Endothelial cell of umbilical vein (primary cell): ENCODE results near the gene CFAP65. TPM values are rescaled to one million over a fixed set of nuclear protein-coding genes. Genes with fewer than 3 reads are reported as not detected.

Source experiments
- BruUV-seq: library from RNA; stranded (reverse); fragments of 400-500 nt; replicated peaks from 2 replicates; lab custom pipeline; 2021; lab: Mats Ljungman, UMichigan
- CTCF ChIA-PET: fragments of 300-600, 350-600 bp; sonication (Branson Sonifier 250); formaldehyde crosslinking; loops from one replicate; lab custom pipeline; 2021; ENCODE audit warnings: antibody characterized with exemption, inconsistent platforms; lab: Charles Lee
- POLR2A ChIA-PET: fragments of 300-600, 350-600 bp; sonication (Branson Sonifier 250); formaldehyde crosslinking; loops from one replicate; lab custom pipeline; 2021; ENCODE audit warnings: antibody characterized with exemption, inconsistent platforms; lab: Charles Lee
- DNase-seq: peaks from one replicate; pipeline ENCODE4 v3.0.0-alpha.2; 2011; ENCODE audit warnings: low read depth, low spot score
- FAIRE-seq: peaks from 2 replicates; lab custom pipeline; 2011; peaks lifted over from hg19 to GRCh38; lab: Jason Lieb, UNC
- H2AFZ ChIP-seq: 2 replicates; pipeline ENCODE4 v1.6.0; 2012; ENCODE audit warnings: low read depth, low read length, control low read depth, inconsistent platforms
- H3K27ac ChIP-seq: 2 replicates; pipeline ENCODE4 v1.5.1; 2011; ENCODE audit warnings: low read depth, mild to moderate bottlenecking, control low read depth, low read length, moderate library complexity; ENCODE audit not compliant: insufficient read depth
- H3K27me3 ChIP-seq, 2 experiments: 2 replicates each; pipeline versions ENCODE4 v1.6.0 to v1.6.1; 2011; ENCODE audit warnings: low read length in 2 of 2, mixed read lengths in 1 of 2; ENCODE audit not compliant: control insufficient read depth in 2 of 2, insufficient read depth in 2 of 2
- H3K36me3 ChIP-seq, 2 experiments: 2 replicates in 1 of 2; 3 replicates in 1 of 2; pipeline ENCODE4 v1.5.1; 2011; ENCODE audit warnings: low read length in 2 of 2, mild to moderate bottlenecking in 1 of 2, moderate library complexity in 1 of 2; ENCODE audit not compliant: control insufficient read depth in 2 of 2, insufficient read depth in 2 of 2; ENCODE audit errors: extremely low read depth in 1 of 2
- H3K4me1 ChIP-seq: 3 replicates; pipeline ENCODE4 v1.5.1; 2011; ENCODE audit warnings: mild to moderate bottlenecking, low read length; ENCODE audit not compliant: control insufficient read depth, insufficient read depth; ENCODE audit errors: extremely low read depth
- H3K4me2 ChIP-seq: 2 replicates; pipeline ENCODE4 v1.6.1; 2011; ENCODE audit warnings: low read length, control low read depth, mixed read lengths; ENCODE audit not compliant: insufficient read depth
- H3K4me3 ChIP-seq, 3 experiments: fragments of 200-600 bp in 1 of 3; sonication (generic), shearing (Covaris generic) in 1 of 3; replicated peaks in 1 of 3; 2 replicates each; pipeline ENCODE4 v1.5.1; 2011 to 2016; ENCODE audit warnings: control low read depth in 3 of 3, low read length in 3 of 3, mild to moderate bottlenecking in 2 of 3, inconsistent platforms in 1 of 3, low read depth in 1 of 3, moderate library complexity in 1 of 3; ENCODE audit not compliant: insufficient read depth in 1 of 3
- H3K79me2 ChIP-seq: 2 replicates; pipeline ENCODE4 v1.6.0; 2012; ENCODE audit warnings: low read length, inconsistent platforms; ENCODE audit not compliant: control insufficient read depth, insufficient read depth
- H3K9ac ChIP-seq: replicated peaks from 2 replicates; pipeline ENCODE3; 2011; ENCODE audit warnings: low read length, control low read depth; ENCODE audit not compliant: insufficient read depth; ENCODE audit errors: extremely low read depth
- H3K9me1 ChIP-seq: replicated peaks from 3 replicates; pipeline ENCODE4 v1.6.0; 2011; ENCODE audit warnings: mild to moderate bottlenecking, low read length; ENCODE audit not compliant: control insufficient read depth, insufficient read depth; ENCODE audit errors: extremely low read depth
- H3K9me3 ChIP-seq: replicated peaks from 2 replicates; pipeline ENCODE4 v1.5.1; 2012; ENCODE audit warnings: low read length, inconsistent platforms; ENCODE audit not compliant: control insufficient read depth, insufficient read depth
- H4K20me1 ChIP-seq: replicated peaks from 2 replicates; pipeline ENCODE3; 2011; ENCODE audit warnings: mild to moderate bottlenecking, low read length; ENCODE audit not compliant: control insufficient read depth, insufficient read depth; ENCODE audit errors: extremely low read depth
- FOS ChIP-seq: IDR thresholded peaks from 2 replicates; pipeline ENCODE4 v1.6.1; 2011; ENCODE audit warnings: mild to moderate bottlenecking, low read length, moderate library complexity, borderline replicate concordance; ENCODE audit not compliant: insufficient read depth
- JUN ChIP-seq: IDR thresholded peaks from 2 replicates; pipeline ENCODE4 v1.6.1; 2011; ENCODE audit warnings: borderline replicate concordance, low read depth; ENCODE audit not compliant: insufficient read length, insufficient read depth
- MYC ChIP-seq: IDR thresholded peaks from one replicate; pipeline ENCODE4 v1.6.1; 2011; ENCODE audit warnings: mild to moderate bottlenecking, low read depth, low read length
- dilution Hi-C: fragments of 300-500 bp; cut with MboI; formaldehyde crosslinking; loops from one replicate; pipeline ENCODE4 v1.15.0; 2019; ENCODE audit warnings: low sequenced_read_pairs; ENCODE audit not compliant: extremely low pct_ligation_motif_present
- intact Hi-C: fragments of 100-400 bp; cut with micrococcal nuclease; formaldehyde crosslinking; loops from one replicate; pipeline ENCODE4 v1.10.0; 2022
- polyA plus RNA-seq, 4 experiments: library from polyadenylated mRNA; depleted of rRNA in 3 of 4; stranded (reverse) in 3 of 4; unstranded in 1 of 4; fragments of >200 nt; gene quantifications; 2 replicates each; pipeline versions ENCODE4 v1.2.1 to v1.2.3, GENCODE V29; 2011 to 2012; ENCODE audit warnings: missing spikeins in 1 of 4
- total RNA-seq: library from RNA; stranded (reverse); gene quantifications from 2 replicates; pipeline ENCODE4 v1.2.3, GENCODE V29; 2021
- TF ChIP-seq, protein P1 (sequence below), 2 donors: IDR thresholded peaks; 1 replicate in 1 of 2; 2 replicates in 1 of 2; pipeline ENCODE4 v1.5.1; 2011; ENCODE audit warnings: low read length in 2 of 2, mild to moderate bottlenecking in 2 of 2, moderate library complexity in 2 of 2, control low read depth in 1 of 2, inconsistent platforms in 1 of 2, low read depth in 1 of 2; ENCODE audit not compliant: insufficient read depth in 1 of 2; ENCODE audit errors: extremely low read depth in 1 of 2

Gene CFAP65
- total and polyA plus RNA-seq, 2 donors (not counting 3 experiments of a cell fraction or from before 2014, with no cell fraction given): 0.03 TPM; not detected in 1

DNA sequence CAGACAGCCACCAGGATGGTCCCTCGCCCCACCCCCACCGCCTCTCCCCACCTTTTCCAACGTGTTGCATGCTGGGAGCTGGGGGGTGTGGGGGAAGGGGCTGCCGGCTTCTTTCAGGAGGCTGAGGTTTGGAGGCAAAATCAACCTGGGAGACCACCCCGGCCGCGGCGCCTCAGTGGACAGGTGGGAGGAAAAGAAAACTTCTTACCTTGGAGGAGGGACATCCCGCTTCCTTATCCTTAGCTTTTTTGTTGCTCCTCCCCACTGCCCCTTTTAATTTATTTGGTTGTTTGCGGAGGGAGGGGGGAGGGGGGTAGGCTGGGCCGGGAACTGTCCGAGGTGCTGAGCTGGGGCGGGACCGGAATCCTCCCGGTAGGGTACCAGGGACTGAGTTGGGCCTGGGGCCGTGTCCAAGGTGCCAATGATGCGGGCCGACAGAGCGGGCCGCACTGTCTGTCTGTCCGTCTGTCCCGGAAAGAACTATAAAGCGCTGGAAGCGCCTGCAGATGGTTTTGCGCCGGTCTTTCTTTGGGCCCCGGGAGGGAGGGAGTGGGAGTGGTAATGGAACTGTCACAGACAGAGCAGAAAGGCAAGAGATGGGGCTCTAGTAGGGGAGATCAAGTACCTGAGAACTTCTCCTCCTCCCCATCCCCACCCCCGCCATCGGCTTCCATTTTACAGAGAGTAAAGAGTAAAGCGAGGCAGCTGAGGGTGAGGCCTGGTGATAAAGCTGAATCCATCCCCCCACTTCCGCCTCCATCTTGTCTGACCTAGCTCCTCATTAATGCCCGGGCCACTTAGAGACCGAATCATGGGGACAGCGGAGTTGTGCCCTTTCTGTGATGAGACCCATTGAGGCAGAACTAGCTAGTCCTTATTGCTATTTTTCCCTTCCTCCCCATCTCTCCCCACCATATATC, 79.4 kb downstream of the CFAP65 start:
- POLR2A ChIA-PET: no interaction called here
- Histone ChIP-seq H3K9me1 (no peaks in the 10 kb centered on the region), H2AFZ (no peak overlapping the region), H3K4me1 (no peaks in the 10 kb centered on the region), H3K79me2 (no peaks in the 10 kb centered on the region), H3K27ac (no peak overlapping the region), H3K27me3 (peaks cover 49 to 64% of the 10 kb centered on the region in 2 experiments), H3K36me3 (no peaks in the 10 kb centered on the region), H3K4me3 (no peak overlapping the region), H4K20me1 (no peaks in the 10 kb centered on the region), H3K9ac (no peak overlapping the region), H3K9me3 (no peaks in the 10 kb centered on the region), H3K4me2 (no peak overlapping the region)
- dilution Hi-C loops: no loop called here
- BruUV-seq: no TSS peak
- TF ChIP-seq JUN (no peak), MYC (no peak), FOS (no peak)
- TF ChIP-seq, protein P1, sequence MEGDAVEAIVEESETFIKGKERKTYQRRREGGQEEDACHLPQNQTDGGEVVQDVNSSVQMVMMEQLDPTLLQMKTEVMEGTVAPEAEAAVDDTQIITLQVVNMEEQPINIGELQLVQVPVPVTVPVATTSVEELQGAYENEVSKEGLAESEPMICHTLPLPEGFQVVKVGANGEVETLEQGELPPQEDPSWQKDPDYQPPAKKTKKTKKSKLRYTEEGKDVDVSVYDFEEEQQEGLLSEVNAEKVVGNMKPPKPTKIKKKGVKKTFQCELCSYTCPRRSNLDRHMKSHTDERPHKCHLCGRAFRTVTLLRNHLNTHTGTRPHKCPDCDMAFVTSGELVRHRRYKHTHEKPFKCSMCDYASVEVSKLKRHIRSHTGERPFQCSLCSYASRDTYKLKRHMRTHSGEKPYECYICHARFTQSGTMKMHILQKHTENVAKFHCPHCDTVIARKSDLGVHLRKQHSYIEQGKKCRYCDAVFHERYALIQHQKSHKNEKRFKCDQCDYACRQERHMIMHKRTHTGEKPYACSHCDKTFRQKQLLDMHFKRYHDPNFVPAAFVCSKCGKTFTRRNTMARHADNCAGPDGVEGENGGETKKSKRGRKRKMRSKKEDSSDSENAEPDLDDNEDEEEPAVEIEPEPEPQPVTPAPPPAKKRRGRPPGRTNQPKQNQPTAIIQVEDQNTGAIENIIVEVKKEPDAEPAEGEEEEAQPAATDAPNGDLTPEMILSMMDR (IDR thresholded peaks at IDR 0.05; ENCODE audit: extremely low read depth in 1 of 2, insufficient read depth in 1 of 2, low read depth in 1 of 2, low read length in 2 of 2): no peak
- CTCF ChIA-PET: interaction anchor here (1.9 kb wide), 1 partner anchor 18 kb away, joined by 9 read pairs; no protein-coding TSS in a partner anchor
- FAIRE-seq (no peak), DNase-seq (no peak)
- intact Hi-C loops: no loop called here
